Measurements from ENCODE around the gene ITGB3BP.
"Not testable (repeated sequence)": the region's sequence is repeated elsewhere in the genome, so short reads cannot be mapped to it uniquely, and the experiment has no call there.

The ITGB3BP gene

GRCh38 chr1:63522891-63523728 is at the start of gene ITGB3BP, which contains the start of gene EFCAB7:
Gene ITGB3BP, minus strand, starts transcription at chr1:63523225. Its CDS starts 92 bp downstream, at chr1:63523133.
Gene EFCAB7, plus strand, starts transcription at chr1:63523525. Its CDS starts 2,048 bp downstream, at chr1:63525573.
- peak; percentile 97 for DNase-seq

DNA sequence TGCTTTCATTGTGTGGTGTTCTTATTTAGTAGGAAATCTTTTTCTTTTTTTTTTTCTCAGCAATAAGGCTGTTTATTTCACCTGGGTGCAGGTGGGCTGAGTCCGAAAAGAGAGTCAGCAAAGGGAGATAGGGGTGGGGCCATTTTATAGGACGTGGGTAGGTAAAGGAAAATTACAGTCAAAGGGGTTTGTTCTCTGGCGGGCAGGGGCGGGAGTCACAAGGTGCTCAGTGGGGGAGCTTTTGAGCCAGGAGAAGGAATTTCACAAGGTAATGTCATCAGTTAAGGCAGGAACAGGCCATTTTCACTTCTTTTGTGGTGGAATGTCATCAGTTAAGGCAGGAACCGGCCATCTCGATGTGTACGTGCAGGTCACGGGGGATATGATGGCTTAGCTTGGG is 49.7 kb upstream of the ITGB3BP start:
- DNase-seq = not testable (repeated sequence)

- DNase-seq = no peak
Observed at GRCh38 chr1:63569640-63570316, 46.8 kb upstream of the ITGB3BP start.

- no peak for DNase-seq
Observed at GRCh38 chr1:63569068-63569467, 46.0 kb upstream of the ITGB3BP start.

- no peak for DNase-seq
Observed at GRCh38 chr1:63563745-63564144, 40.7 kb upstream of the ITGB3BP start.

GRCh38 chr1:63559357-63559756 is 36.3 kb upstream of the ITGB3BP start:
- no peak for DNase-seq

- DNase-seq = no peak
Observed at GRCh38 chr1:63557365-63557987, 34.5 kb upstream of the ITGB3BP start.

DNA sequence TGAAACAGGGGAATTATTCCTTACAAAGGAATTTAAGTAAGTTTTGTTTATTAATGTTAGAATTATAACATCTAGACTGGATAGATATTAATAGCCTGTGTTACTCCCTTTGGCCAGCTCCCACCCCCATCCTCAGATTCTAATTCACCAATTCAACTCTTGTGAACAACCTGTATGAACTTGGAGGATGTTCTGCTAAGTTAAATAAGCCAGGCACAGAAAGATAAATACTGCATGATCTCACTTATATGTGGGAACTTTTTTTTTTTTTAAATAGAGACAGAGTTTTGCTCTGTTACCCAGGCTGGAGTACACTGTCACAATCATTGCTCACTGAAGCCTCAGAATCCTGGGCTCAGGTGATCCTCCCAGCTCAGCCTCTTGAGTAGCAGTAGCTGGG is 32.5 kb upstream of the ITGB3BP start:
- DNase-seq = no peak

- no peak for DNase-seq
Observed at GRCh38 chr1:63548877-63549276, 25.9 kb upstream of the ITGB3BP start.

- no peak for DNase-seq
Observed at GRCh38 chr1:63548303-63548702, 25.3 kb upstream of the ITGB3BP start.

DNA sequence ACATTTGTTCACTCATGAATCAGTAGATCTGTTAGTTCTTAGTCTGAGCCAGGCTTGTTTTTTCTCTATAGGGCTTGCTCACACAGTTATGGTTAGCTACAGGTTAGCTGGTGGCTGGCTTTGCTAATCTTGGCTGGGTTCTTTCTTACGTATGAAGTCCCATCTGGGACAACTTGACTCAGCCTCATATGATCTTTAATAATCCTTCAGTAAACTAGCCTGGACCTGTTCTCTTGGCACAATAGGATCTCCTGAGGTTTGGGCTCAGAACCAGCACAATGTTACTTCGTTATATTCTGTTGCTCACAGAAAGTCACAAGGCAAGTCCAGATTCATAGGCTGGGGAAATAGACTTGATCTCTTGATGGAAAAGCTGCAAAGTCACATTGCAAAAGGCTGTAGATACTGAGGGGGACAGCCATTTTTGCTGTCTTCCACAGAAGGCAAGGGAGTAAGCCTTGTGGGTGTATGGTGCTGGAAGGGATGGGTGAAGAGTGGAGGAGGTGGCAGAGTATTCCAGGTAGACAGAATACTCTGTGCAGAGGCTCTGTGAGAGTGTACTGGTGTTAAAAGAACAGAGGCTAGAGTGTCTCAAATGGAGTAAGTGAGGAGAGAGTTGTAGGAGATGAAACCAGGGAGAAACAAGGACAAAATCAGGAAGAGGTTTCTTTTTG is 24.7 kb upstream of the ITGB3BP start:
- DNase-seq = no peak

DNA sequence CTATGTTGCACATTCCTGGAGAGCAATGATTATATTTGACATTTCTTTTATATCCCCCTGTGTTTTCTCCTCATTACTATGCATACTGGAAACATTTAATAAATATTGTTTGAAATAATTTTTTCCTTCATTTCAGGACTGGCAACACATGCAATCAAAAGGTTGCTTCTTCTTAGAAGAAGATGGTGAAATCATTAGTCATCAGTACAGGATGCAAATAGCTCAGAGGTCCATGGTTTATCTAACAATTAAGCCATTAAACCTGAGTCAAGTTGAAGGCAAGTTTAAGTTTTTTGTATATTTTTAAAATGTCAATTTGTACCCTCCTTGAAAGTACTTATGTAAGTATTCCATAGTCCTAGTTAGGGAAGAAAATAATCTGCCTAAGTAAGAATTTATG is 22.8 kb upstream of the ITGB3BP start:
- no peak for DNase-seq

DNA sequence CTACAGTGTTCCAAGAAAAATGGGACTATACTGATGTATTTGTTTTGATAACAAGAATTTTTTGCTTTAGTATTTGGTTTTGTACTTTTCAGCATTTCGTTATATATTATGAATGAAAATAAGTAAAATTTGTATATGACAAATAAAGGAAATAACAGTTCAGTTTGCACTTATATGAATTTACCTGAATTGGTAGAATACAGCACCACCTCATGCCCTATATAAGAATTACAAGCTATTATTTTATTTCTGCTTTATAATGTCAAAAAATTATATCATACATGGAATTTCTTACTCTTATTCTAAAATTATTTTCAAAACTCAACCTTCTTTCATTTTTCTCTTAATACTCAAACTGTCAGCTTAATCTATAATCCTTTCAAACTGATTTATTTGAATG is 14.9 kb upstream of the ITGB3BP start:
- no peak for DNase-seq

GRCh38 chr1:63537006-63537405 is 14.0 kb upstream of the ITGB3BP start:
- no peak for DNase-seq

- DNase-seq = no peak
Observed at GRCh38 chr1:63534406-63534805, 11.4 kb upstream of the ITGB3BP start.

GRCh38 chr1:63533931-63534330 is 10.9 kb upstream of the ITGB3BP start:
- no peak for DNase-seq

DNA sequence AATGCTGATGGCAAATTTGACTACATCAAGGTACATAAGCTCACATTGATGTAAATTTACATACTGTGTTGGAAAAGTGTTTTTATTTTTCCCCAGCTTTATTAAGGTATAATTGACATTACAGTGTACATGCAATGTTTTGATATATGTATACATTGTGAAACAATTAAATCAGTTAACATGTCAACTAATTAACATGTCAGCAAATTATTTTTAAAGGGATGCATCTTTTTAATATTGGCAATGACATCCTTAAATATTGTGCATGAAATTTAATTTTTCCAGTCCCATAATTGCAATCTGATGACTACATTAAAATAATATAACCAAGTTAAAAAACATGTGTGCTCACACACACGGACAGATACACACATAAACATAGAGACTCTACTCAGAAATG is 9.7 kb upstream of the ITGB3BP start:
- no peak for DNase-seq

DNA sequence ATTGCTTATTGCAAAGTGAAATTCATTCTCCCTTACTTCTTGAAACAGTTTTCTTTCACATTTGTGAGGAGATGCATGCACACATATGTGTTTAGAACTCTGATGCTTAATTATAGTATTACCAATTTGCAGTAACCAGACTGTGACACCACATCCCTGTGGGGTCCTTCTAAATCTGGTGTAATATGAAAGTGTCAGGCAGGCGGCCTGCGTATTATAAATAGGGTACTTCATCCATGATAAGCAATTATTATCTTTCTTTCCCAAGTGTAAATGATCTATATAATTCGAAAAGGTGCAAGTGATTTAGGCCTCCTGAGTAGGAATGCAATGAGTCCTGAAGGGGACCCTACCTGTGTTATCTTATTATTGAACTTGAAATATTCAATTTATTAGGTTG is 1.2 kb upstream of the ITGB3BP start:
- no peak for DNase-seq

DNA sequence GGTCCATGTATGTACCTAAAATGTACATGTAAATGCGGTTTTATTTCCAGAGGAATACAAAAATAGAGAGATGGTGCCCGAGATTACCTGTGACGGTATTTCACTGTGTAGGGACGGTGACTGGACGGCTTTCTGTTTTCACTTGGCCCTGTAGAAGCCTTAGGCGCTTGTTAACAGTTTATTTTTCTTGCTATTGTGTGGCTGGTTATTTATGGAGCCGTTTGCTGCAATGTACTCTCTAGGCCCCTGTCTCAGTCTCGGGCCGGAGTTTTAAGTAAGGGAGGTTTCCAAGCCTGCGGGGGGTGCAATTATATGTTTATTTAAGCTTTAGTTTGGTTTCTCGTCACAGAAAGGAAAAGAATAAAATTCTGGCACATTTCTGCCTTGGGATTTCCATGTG is 713 bp upstream of the ITGB3BP start:
- no peak for DNase-seq

GRCh38 chr1:63516629-63517028 is 6.4 kb downstream of the ITGB3BP start:
- no peak for DNase-seq

DNA sequence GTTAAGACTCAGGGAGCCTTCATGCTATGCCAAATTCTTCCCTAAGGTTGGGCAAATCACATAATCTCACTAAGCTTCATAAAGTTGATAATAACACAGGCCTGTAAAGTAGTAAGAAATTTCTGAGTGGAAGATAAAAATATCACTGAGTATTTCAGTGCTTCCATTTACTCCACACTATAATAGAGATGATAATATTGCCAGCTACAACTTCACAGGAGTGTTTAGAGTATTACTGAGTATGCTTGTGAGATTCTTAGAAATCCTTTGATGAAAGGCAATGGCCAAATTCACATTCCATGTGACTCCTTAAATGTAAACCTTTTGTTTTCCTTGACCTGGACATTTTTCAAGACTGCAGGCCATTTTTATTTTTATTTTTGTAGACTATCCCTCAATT is 10.4 kb downstream of the ITGB3BP start:
- no peak for DNase-seq

GRCh38 chr1:63509718-63510117 is 13.3 kb downstream of the ITGB3BP start:
- no peak for DNase-seq

DNA sequence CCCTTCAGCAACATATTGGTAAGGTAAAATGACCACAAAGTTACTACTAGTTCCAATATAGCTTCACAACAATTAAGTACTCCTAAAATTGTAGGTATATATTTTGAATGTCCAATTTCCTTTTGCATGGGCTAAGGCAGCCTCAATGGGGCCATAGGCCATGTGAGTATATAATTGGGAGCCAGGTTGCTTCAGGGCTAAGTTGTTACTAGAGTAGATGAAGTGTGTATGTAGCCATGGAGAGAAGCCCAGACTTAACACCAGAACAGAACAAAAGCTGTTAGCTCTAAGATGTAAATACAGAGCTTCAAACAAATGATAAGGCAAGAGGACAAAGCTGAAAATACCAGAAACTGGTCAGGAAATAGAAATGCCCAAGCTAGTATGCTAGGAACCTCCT is 16.2 kb downstream of the ITGB3BP start:
- no peak for DNase-seq
